IMR-90 (cell line): ENCODE results near the gene KCNT1. TPM values are rescaled to one million over a fixed set of nuclear protein-coding genes. Genes with fewer than 3 reads are reported as not detected.
A peak's percentile ranks its signal among the peaks of the same experiment; 100 is the strongest.

ENCODE experiments used
- ATAC-seq: fragments of 200-7000 bp; cut with Tn5 transposase; 2 replicates; pipeline ENCODE4 v1.9.1; 2020; ENCODE audit warnings: low read depth, mild to moderate bottlenecking, moderate library complexity
- BruUV-seq: library from RNA; stranded (reverse); fragments of 400-500 nt; replicated peaks from 2 replicates; lab custom pipeline; 2021; lab: Mats Ljungman, UMichigan
- CTCF ChIA-PET: fragments of 300-600 bp; formaldehyde crosslinking; extraction: SDS; loops from one replicate; lab custom pipeline; 2021; ENCODE audit warnings: antibody characterized with exemption; lab: Yijun Ruan, JAX
- POLR2A ChIA-PET: fragments of 300-600 bp; sonication (Branson Sonifier 250); formaldehyde crosslinking; loops from one replicate; lab custom pipeline; 2022; ENCODE audit warnings: antibody characterized with exemption; ENCODE audit not compliant: unreplicated experiment; lab: Charles Lee
- DNase-seq: peaks from one replicate; pipeline ENCODE4 v3.0.0; 2013
- H2AFZ ChIP-seq: replicated peaks from 2 replicates; pipeline ENCODE3; 2013; ENCODE audit warnings: low read length, mild to moderate bottlenecking; ENCODE audit not compliant: poor library complexity
- H2AK5ac ChIP-seq: 2 replicates; pipeline ENCODE4 v1.6.1; 2013; ENCODE audit warnings: low read depth, low read length, inconsistent platforms
- H2AK9ac ChIP-seq: replicated peaks from 2 replicates; pipeline ENCODE3; 2013; ENCODE audit warnings: mild to moderate bottlenecking, low read depth, low read length, moderate library complexity; ENCODE audit not compliant: poor library complexity
- H2BK120ac ChIP-seq: 2 replicates; pipeline ENCODE4 v1.6.1; 2013; ENCODE audit warnings: low read depth, low read length, inconsistent platforms
- H2BK15ac ChIP-seq: 3 replicates; pipeline ENCODE4 v1.6.1; 2013; ENCODE audit warnings: low read depth, low read length, inconsistent platforms
- H2BK20ac ChIP-seq: 2 replicates; pipeline ENCODE4 v1.6.1; 2013; ENCODE audit warnings: low read depth, mild to moderate bottlenecking, inconsistent platforms, low read length, moderate library complexity
- H2BK5ac ChIP-seq: 2 replicates; pipeline ENCODE4 v1.6.1; 2013; ENCODE audit warnings: mild to moderate bottlenecking, low read depth, low read length, inconsistent platforms; ENCODE audit not compliant: poor library complexity, severe bottlenecking
- H3K14ac ChIP-seq: replicated peaks from 2 replicates; pipeline ENCODE4 v1.6.1; 2013; ENCODE audit warnings: low read depth, low read length, inconsistent platforms
- H3K18ac ChIP-seq: 2 replicates; pipeline ENCODE4 v1.6.1; 2013; ENCODE audit warnings: low read depth, low read length, control low read depth
- H3K23ac ChIP-seq: 2 replicates; pipeline ENCODE4 v1.6.1; 2013; ENCODE audit warnings: low read depth, low read length, inconsistent platforms
- H3K27ac ChIP-seq: 2 replicates; pipeline ENCODE4 v1.5.1; 2013; ENCODE audit warnings: mild to moderate bottlenecking, control low read depth, low read length; ENCODE audit not compliant: insufficient read depth
- H3K27me3 ChIP-seq: 2 replicates; pipeline ENCODE4 v1.6.1; 2013; ENCODE audit warnings: low read length; ENCODE audit not compliant: control insufficient read depth, insufficient read depth
- H3K36me3 ChIP-seq: 2 replicates; pipeline ENCODE4 v1.6.1; 2013; ENCODE audit warnings: low read length, mixed read lengths; ENCODE audit not compliant: control insufficient read depth, insufficient read depth
- H3K4ac ChIP-seq: 2 replicates; pipeline ENCODE4 v1.6.1; 2013; ENCODE audit warnings: low read depth, low read length, inconsistent platforms
- H3K4me1 ChIP-seq: 2 replicates; pipeline ENCODE4 v1.6.1; 2013; ENCODE audit warnings: low read length, mixed read lengths; ENCODE audit not compliant: control insufficient read depth, insufficient read depth
- H3K4me2 ChIP-seq: 2 replicates; pipeline ENCODE4 v1.6.1; 2013; ENCODE audit warnings: low read depth, mild to moderate bottlenecking, control low read depth, low read length, moderate library complexity
- H3K4me3 ChIP-seq: 2 replicates; pipeline ENCODE4 v1.5.1; 2013; ENCODE audit warnings: low read depth, mild to moderate bottlenecking, control low read depth, low read length, moderate library complexity; ENCODE audit not compliant: insufficient read depth
- H3K56ac ChIP-seq: 2 replicates; pipeline ENCODE4 v1.6.1; 2013; ENCODE audit warnings: low read length, inconsistent platforms; ENCODE audit not compliant: insufficient read depth; ENCODE audit errors: extremely low read depth
- H3K79me1 ChIP-seq, 2 experiments: 2 replicates each; pipeline ENCODE4 v1.6.1; 2013; ENCODE audit warnings: low read length in 2 of 2, inconsistent platforms in 1 of 2, low read depth in 1 of 2
- H3K9ac ChIP-seq: 2 replicates; pipeline ENCODE4 v1.6.1; 2013; ENCODE audit warnings: low read depth, low read length, control low read depth
- H3K9me1 ChIP-seq: 2 replicates; pipeline ENCODE4 v1.6.1; 2013; ENCODE audit warnings: low read length, inconsistent platforms; ENCODE audit not compliant: insufficient read depth
- H3K9me3 ChIP-seq: 2 replicates; pipeline ENCODE4 v1.6.1; 2013; ENCODE audit warnings: low read length; ENCODE audit not compliant: control insufficient read depth, insufficient read depth
- H4K20me1 ChIP-seq: 2 replicates; pipeline ENCODE4 v1.6.1; 2013; ENCODE audit warnings: low read length, inconsistent platforms; ENCODE audit not compliant: insufficient read depth
- H4K5ac ChIP-seq: 2 replicates; pipeline ENCODE4 v1.6.1; 2013; ENCODE audit warnings: mild to moderate bottlenecking, low read depth, low read length, control low read depth
- H4K8ac ChIP-seq, 2 experiments: 2 replicates each; pipeline ENCODE4 v1.6.1; 2013; ENCODE audit warnings: low read depth in 2 of 2, low read length in 2 of 2, control low read depth in 1 of 2, inconsistent platforms in 1 of 2
- H4K91ac ChIP-seq: 2 replicates; pipeline ENCODE4 v1.6.1; 2013; ENCODE audit warnings: low read depth, low read length, inconsistent platforms; ENCODE audit not compliant: insufficient read depth
- BHLHE40 ChIP-seq: fragments of 150-350 bp; IDR thresholded peaks from 2 replicates; pipeline ENCODE4 v1.6.1; 2016; ENCODE audit warnings: mild to moderate bottlenecking, low read depth, low read length
- CHD1 ChIP-seq: IDR thresholded peaks from 2 replicates; pipeline ENCODE4 v1.6.1; 2012; ENCODE audit warnings: low read depth, low read length, improper control_type of control experiment
- CTCF ChIP-seq: conservative IDR thresholded peaks from 2 replicates; pipeline ENCODE4 v1.5.1; 2012; ENCODE audit warnings: mild to moderate bottlenecking, low read depth, low read length, improper control_type of control experiment
- FOS ChIP-seq: fragments of 150-350 bp; IDR thresholded peaks from 2 replicates; pipeline ENCODE4 v1.6.1; 2016; ENCODE audit warnings: low read depth, low read length
- POLR2A ChIP-seq: IDR thresholded peaks from 2 replicates; pipeline ENCODE4 v1.6.1; 2012; ENCODE audit warnings: mild to moderate bottlenecking, low read depth, low read length
- RCOR1 ChIP-seq: IDR thresholded peaks from 2 replicates; pipeline ENCODE4 v1.6.1; 2012; ENCODE audit warnings: mild to moderate bottlenecking, low read length, improper control_type of control experiment; ENCODE audit not compliant: insufficient replicate concordance
- RFX5 ChIP-seq: IDR thresholded peaks from 2 replicates; pipeline ENCODE4 v1.8.0; 2012; ENCODE audit warnings: low read depth, mild to moderate bottlenecking, low read length, moderate library complexity
- SMC3 ChIP-seq: fragments of 150-350 bp; IDR thresholded peaks from 2 replicates; pipeline ENCODE4 v1.6.1; 2016; ENCODE audit warnings: low read depth, mild to moderate bottlenecking, antibody characterized with exemption, low read length, moderate library complexity
- USF2 ChIP-seq: fragments of 150-350 bp; IDR thresholded peaks from 2 replicates; pipeline ENCODE4 v1.6.1; 2017; ENCODE audit warnings: mild to moderate bottlenecking, antibody characterized with exemption, low read length, low read depth
- WGBS, 2 experiments: methylation state at CpG; one replicate each; pipeline versions ENCODE4 v1.1.5 to v1.1.7; 2013; ENCODE audit warnings: missing lambda C conversion rate in 2 of 2; ENCODE audit not compliant: insufficient read length in 1 of 2; ENCODE audit errors: extremely low coverage in 2 of 2; 5-methylcytosine and 5-hydroxymethylcytosine counted together
- dilution Hi-C: fragments of 300-500 bp; cut with HindIII; formaldehyde crosslinking; loops from one replicate; pipeline ENCODE4 v1.14.3; 2018; ENCODE audit warnings: low sequenced_read_pairs; ENCODE audit not compliant: unreplicated experiment
- in situ Hi-C: fragments of 300-500 bp; cut with MboI; formaldehyde crosslinking; loops from 3 replicates; pipeline ENCODE4 v1.14.3; 2019; ENCODE audit warnings: low sequenced_read_pairs, inconsistent platforms, mixed read lengths
- intact Hi-C: fragments of 100-400 bp; cut with micrococcal nuclease; formaldehyde crosslinking; loops from 2 replicates; pipeline ENCODE4 v1.10.0; 2022
- polyA plus RNA-seq, 3 experiments: library from polyadenylated mRNA; depleted of rRNA; stranded (reverse); fragments of >200 nt; gene quantifications; 2 replicates each; pipeline ENCODE4 v1.2.3, GENCODE V29; 2012; ENCODE audit warnings: low replicate concordance in 1 of 3
- total RNA-seq: library from RNA; depleted of rRNA; stranded (reverse); fragments of >200 nt; gene quantifications from 2 replicates; pipeline ENCODE4 v1.2.3, GENCODE V29; 2012

Gene KCNT1
- total and polyA plus RNA-seq, 2 of the 4 experiments (the other 2 are of a cell fraction): not detected

DNA sequence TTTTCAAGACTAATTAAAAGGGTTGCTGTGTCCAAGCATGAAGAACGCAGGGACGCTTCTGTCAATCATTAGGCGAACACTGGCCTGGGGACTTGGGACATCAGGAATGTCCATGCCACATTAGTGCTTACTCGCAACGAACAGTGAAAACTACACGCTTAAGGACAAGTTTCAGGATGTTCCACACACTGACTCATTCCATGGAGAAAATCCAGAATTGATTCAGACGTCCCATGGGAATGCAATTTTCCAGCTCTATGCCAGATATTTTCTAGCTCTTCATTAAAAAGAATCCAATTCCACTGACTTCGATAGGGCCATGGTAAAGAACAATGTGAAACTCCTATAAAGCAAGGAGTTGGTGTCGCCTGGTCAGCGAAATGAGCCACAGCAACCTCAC, 107.2 kb downstream of the KCNT1 start:
- BruUV-seq: no TSS peak
- Histone ChIP-seq H3K18ac (no peak overlapping the region), H3K23ac (no peak overlapping the region), H3K14ac (no peak overlapping the region), H4K20me1 (0 out of 2 replicates have a peak, but pooled peaks cover 5% of the 10 kb centered on the region), H4K8ac (no peak overlapping the region), H3K9ac (no peak overlapping the region), H3K36me3 (peaks cover 32% of the 10 kb centered on the region), H3K4ac (no peak overlapping the region), H2AK9ac (no peak overlapping the region), H4K91ac (no peak overlapping the region), H3K4me1 (peaks cover 6% of the 10 kb centered on the region), H3K56ac (no peak overlapping the region), H3K9me1 (peaks cover 11% of the 10 kb centered on the region; the same call in 1 of the 2 replicates), H3K4me2 (no peak overlapping the region), H3K27me3 (no peaks in the 10 kb centered on the region), H2BK120ac (no peak overlapping the region), H3K9me3 (no peaks in the 10 kb centered on the region), H3K27ac (no peak overlapping the region), H2AFZ (no peak overlapping the region), H3K4me3 (no peak overlapping the region), H2BK20ac (no peak overlapping the region), H2BK15ac (no peak overlapping the region), H3K79me1 (peaks cover 0 to 3% of the 10 kb centered on the region in 2 experiments; a peak in 1 of 4 replicates), H2BK5ac (no peak overlapping the region), H4K5ac (no peak overlapping the region), H2AK5ac (no peak overlapping the region)
- TF ChIP-seq CHD1 (no peak), RCOR1 (no peak), SMC3 (no peak), RFX5 (no peak), CTCF (no peak), USF2 (no peak), BHLHE40 (no peak), FOS (no peak), POLR2A (no peak)
- 88% methylated on average over 7 of the region's 10 CpGs; no CpG with 5 or more reads in 1 of the 2 experiments for WGBS, 2 experiments
- in situ Hi-C loops: no loop called here
- dilution Hi-C loops: no loop called here
- ATAC-seq: no peak; the same call in 1 of the 2 replicates
- intact Hi-C loops: no loop called here
- peak; percentile 58 for DNase-seq
- POLR2A ChIA-PET: interaction anchor here (0.5 kb wide), 1 partner anchor 1483 kb away, joined by 9 read pairs; no protein-coding TSS in a partner anchor
- CTCF ChIA-PET: no interaction called here
